ENCODE measurements around the gene ELF1.

Gene ELF1

DNA sequence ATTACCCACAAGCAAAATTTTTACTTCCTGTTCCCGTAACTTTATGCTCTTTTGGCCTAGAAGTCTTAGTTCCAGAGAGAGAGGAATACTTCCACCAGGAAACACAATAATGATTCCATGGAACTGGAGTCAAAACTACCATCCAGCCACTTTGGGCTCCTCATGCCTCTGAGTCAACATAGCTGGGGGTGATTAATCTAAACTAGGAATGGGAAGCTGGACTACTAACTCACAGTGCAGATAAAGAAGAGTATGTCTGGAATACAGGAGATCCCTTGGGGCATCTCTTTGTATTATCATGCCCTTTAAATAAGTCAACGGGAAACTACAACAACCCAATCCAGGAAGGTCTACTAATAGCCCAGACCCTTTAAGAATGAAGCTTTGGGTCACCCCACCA, 8.9 kb upstream of the ELF1 start:
- TF ChIP-seq CTCF (IDR thresholded peaks at IDR 0.05; ENCODE audit: low read length) (no peak), EZH2 (IDR thresholded peaks at IDR 0.05; ENCODE audit: borderline replicate concordance, low read length) (no peak)

DNA sequence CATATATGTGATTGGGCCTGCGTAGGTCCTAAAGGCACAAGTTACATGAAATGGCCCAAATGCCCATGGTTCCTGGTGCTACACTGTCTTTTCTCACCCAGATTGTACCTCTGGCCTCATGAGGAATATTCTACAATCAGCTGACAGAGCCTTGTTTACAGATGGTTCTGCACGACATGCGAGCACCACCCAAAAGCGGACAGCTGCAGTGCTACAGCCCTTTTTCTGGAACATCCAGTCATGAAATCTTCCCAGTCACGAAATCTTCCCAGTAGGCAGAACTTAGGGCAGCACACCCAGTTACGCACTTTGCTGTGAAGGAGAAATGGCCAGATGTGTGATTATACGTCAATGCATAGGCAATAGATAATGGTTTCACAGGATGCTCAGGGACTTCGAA, 7.7 kb upstream of the ELF1 start:
- Histone ChIP-seq H3K4me1 (ENCODE audit: insufficient read depth, low read length, severe bottlenecking) (peaks cover 40% of the 10 kb centered on the region), H3K79me2 (ENCODE audit: insufficient read depth, low read length) (peaks cover 10% of the 10 kb centered on the region; the same call in 1 of the 2 replicates), H3F3A (ENCODE audit: insufficient read depth, low read length) (no peaks in the 10 kb centered on the region), H3K36me3 (ENCODE audit: insufficient read depth, low read length) (no peaks in the 10 kb centered on the region), H4K20me1 (ENCODE audit: insufficient read depth, low read length) (no peaks in the 10 kb centered on the region), H3K4me3 (ENCODE audit: low read depth, low read length, poor library complexity, severe bottlenecking) (no peak overlapping the region), H3K4me2 (ENCODE audit: low read length) (no peak overlapping the region), H3K27me3 (ENCODE audit: insufficient read depth, low read length) (no peaks in the 10 kb centered on the region), H3K9me2 (ENCODE audit: low read depth, low read length) (no peaks in the 10 kb centered on the region), H3K9ac (ENCODE audit: low read length) (no peak overlapping the region), H3K27ac (ENCODE audit: low read depth, low read length, poor library complexity, severe bottlenecking) (no peak overlapping the region), H3K9me3 (ENCODE audit: low read length) (no peaks in the 10 kb centered on the region), H2AFZ (ENCODE audit: low read length) (no peak overlapping the region)
- TF ChIP-seq EZH2 (IDR thresholded peaks at IDR 0.05; ENCODE audit: borderline replicate concordance, low read length) (no peak), CTCF (IDR thresholded peaks at IDR 0.05; ENCODE audit: low read length) (no peak)

More for the DNA sequence above, 8.9 kb upstream of the ELF1 start:
- Histone ChIP-seq H3K79me2 (ENCODE audit: insufficient read depth, low read length) (peaks cover 3% of the 10 kb centered on the region; the same call in 1 of the 2 replicates), H4K20me1 (ENCODE audit: insufficient read depth, low read length) (no peaks in the 10 kb centered on the region), H3K36me3 (ENCODE audit: insufficient read depth, low read length) (no peaks in the 10 kb centered on the region), H3K27me3 (ENCODE audit: insufficient read depth, low read length) (no peaks in the 10 kb centered on the region), H3K9ac (ENCODE audit: low read length) (no peak overlapping the region), H3K4me1 (ENCODE audit: insufficient read depth, low read length, severe bottlenecking) (peaks cover 39% of the 10 kb centered on the region), H3K27ac (ENCODE audit: low read depth, low read length, poor library complexity, severe bottlenecking) (no peak overlapping the region), H3K9me2 (ENCODE audit: low read depth, low read length) (no peaks in the 10 kb centered on the region), H3K9me3 (ENCODE audit: low read length) (no peaks in the 10 kb centered on the region), H2AFZ (ENCODE audit: low read length) (no peak overlapping the region), H3K4me2 (ENCODE audit: low read length) (no peak overlapping the region), H3K4me3 (ENCODE audit: low read depth, low read length, poor library complexity, severe bottlenecking) (no peak overlapping the region), H3F3A (ENCODE audit: insufficient read depth, low read length) (no peaks in the 10 kb centered on the region)

DNA sequence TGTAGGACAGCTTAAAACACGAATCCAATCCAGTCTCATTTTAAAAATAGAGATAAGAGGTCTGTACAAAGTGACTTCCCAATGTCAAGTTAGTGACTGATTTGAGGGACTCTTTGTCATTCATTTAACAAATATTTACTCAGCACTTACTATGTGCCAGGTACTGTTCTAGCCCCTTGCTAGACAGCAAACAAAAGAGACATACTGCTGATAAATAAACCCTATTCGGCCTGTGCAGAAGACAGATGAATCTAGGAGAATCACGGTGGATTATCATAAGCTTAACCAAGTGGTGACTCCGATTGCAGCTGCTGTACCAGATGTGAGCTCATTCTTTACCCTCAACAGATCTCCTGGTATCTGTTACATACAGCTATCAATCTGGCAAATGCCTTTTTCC, 6.4 kb upstream of the ELF1 start:
- no peaks in the 10 kb centered on the region for H3F3A ChIP-seq (ENCODE audit: insufficient read depth, low read length)
- H3K9ac ChIP-seq (ENCODE audit: low read length): no peak overlapping the region
- TF ChIP-seq EZH2 (IDR thresholded peaks at IDR 0.05; ENCODE audit: borderline replicate concordance, low read length): no peak
- H3K4me2 ChIP-seq (ENCODE audit: low read length): no peak overlapping the region
- no peaks in the 10 kb centered on the region for H4K20me1 ChIP-seq (ENCODE audit: insufficient read depth, low read length)
- H3K4me3 ChIP-seq (ENCODE audit: low read depth, low read length, poor library complexity, severe bottlenecking): no peak overlapping the region
- peak overlapping the region; percentile 1 for H3K27ac ChIP-seq (ENCODE audit: low read depth, low read length, poor library complexity, severe bottlenecking)
- H3K9me2 ChIP-seq (ENCODE audit: low read depth, low read length): no peaks in the 10 kb centered on the region
- no peaks in the 10 kb centered on the region for H3K9me3 ChIP-seq (ENCODE audit: low read length)
- H2AFZ ChIP-seq (ENCODE audit: low read length): no peak overlapping the region
- H3K79me2 ChIP-seq (ENCODE audit: insufficient read depth, low read length): peaks cover 22% of the 10 kb centered on the region
- no peaks in the 10 kb centered on the region for H3K27me3 ChIP-seq (ENCODE audit: insufficient read depth, low read length)
- peaks cover 45% of the 10 kb centered on the region for H3K4me1 ChIP-seq (ENCODE audit: insufficient read depth, low read length, severe bottlenecking)
- H3K36me3 ChIP-seq (ENCODE audit: insufficient read depth, low read length): no peaks in the 10 kb centered on the region

Data from OCI-LY1 (cell line).